HEK293 (cell line): Measurements from ENCODE around the gene TLX3.

Experiments used
- CTCF ChIA-PET: fragments of 350-600 bp; formaldehyde crosslinking; extraction: SDS; loops from one replicate; lab custom pipeline; 2021; ENCODE audit warnings: antibody characterized with exemption; lab: Yijun Ruan, JAX
- POLR2A ChIA-PET: fragments of 300-600 bp; formaldehyde crosslinking; extraction: SDS; loops from one replicate; lab custom pipeline; 2020; ENCODE audit warnings: antibody characterized with exemption, inconsistent platforms; lab: Yijun Ruan, JAX
- H3K27ac ChIP-seq: fragments of 200-500 bp; sonication (Bioruptor generic); 2 replicates; pipeline ENCODE4 v1.5.1; 2014; ENCODE audit warnings: low read depth, low read length, control low read depth, inconsistent platforms; ENCODE audit errors: extremely low read depth
- H3K36me3 ChIP-seq, 2 experiments: fragments of 200-500 bp in 1 of 2; sonication (Bioruptor generic) in 1 of 2; 1 replicate in 1 of 2; 2 replicates in 1 of 2; pipeline ENCODE4 v1.5.1; 2014 to 2017; ENCODE audit warnings: inconsistent platforms in 2 of 2, low read length in 2 of 2; ENCODE audit not compliant: control insufficient read depth in 2 of 2, insufficient read depth in 1 of 2
- H3K4me1 ChIP-seq: fragments of 200-500 bp; sonication (Bioruptor generic); 2 replicates; pipeline ENCODE4 v1.5.1; 2014; ENCODE audit warnings: mild to moderate bottlenecking, low read length, inconsistent platforms; ENCODE audit not compliant: control insufficient read depth, insufficient read depth
- H3K4me3 ChIP-seq: 2 replicates; pipeline ENCODE4 v1.5.1; 2011; ENCODE audit warnings: low read depth, mild to moderate bottlenecking, control low read depth, low read length, moderate library complexity
- H3K9me3 ChIP-seq: fragments of 200-500 bp; sonication (Bioruptor generic); 2 replicates; pipeline ENCODE4 v1.5.1; 2014; ENCODE audit warnings: low read depth, low read length, inconsistent platforms; ENCODE audit not compliant: control insufficient read depth, insufficient read depth
- GFI1B ChIP-seq: fragments of 450-650 bp; formaldehyde crosslinking; IDR thresholded peaks from 2 replicates; pipeline ENCODE4 v1.5.1; 2016; ENCODE audit warnings: missing biosample characterization, missing genetic modification characterization
- HIC1 ChIP-seq: fragments of 450-650 bp; formaldehyde crosslinking; IDR thresholded peaks from 2 replicates; pipeline ENCODE4 v1.5.1; 2016; ENCODE audit warnings: missing biosample characterization, missing genetic modification characterization
- HOXA7 ChIP-seq: sonication (generic); formaldehyde crosslinking; IDR thresholded peaks from 2 replicates; pipeline ENCODE4 v1.8.1; 2022; ENCODE audit warnings: missing genetic modification reagents, borderline replicate concordance
- KLF16 ChIP-seq: fragments of 450-650 bp; formaldehyde crosslinking; IDR thresholded peaks from 2 replicates; pipeline ENCODE4 v1.5.1; 2017; ENCODE audit warnings: missing biosample characterization, missing genetic modification characterization
- KLF17 ChIP-seq: fragments of 450-650 bp; formaldehyde crosslinking; IDR thresholded peaks from 2 replicates; pipeline ENCODE4 v1.5.1; 2016; ENCODE audit warnings: missing biosample characterization, missing genetic modification characterization
- KLF9 ChIP-seq: fragments of 450-650 bp; formaldehyde crosslinking; IDR thresholded peaks from 2 replicates; pipeline ENCODE4 v1.5.1; 2016; ENCODE audit warnings: missing biosample characterization, missing genetic modification characterization, low read depth
- ZBTB44 ChIP-seq: fragments of 450-650 bp; IDR thresholded peaks from 2 replicates; pipeline ENCODE4 v1.5.1; 2018; ENCODE audit warnings: missing biosample characterization, mild to moderate bottlenecking, missing genetic modification characterization
- ZBTB6 ChIP-seq: fragments of 450-650 bp; formaldehyde crosslinking; IDR thresholded peaks from 2 replicates; pipeline ENCODE4 v1.5.1; 2017; ENCODE audit warnings: missing biosample characterization, missing genetic modification characterization
- ZEB2 ChIP-seq: fragments of 450-650 bp; formaldehyde crosslinking; IDR thresholded peaks from 2 replicates; pipeline ENCODE4 v1.5.1; 2016; ENCODE audit warnings: missing biosample characterization, missing genetic modification characterization
- ZFP37 ChIP-seq: fragments of 450-650 bp; formaldehyde crosslinking; IDR thresholded peaks from 2 replicates; pipeline ENCODE4 v1.5.1; 2016; ENCODE audit warnings: missing biosample characterization, missing genetic modification characterization
- ZFP41 ChIP-seq: fragments of 450-650 bp; formaldehyde crosslinking; IDR thresholded peaks from 2 replicates; pipeline ENCODE4 v1.5.1; 2016; ENCODE audit warnings: missing biosample characterization, missing genetic modification characterization, borderline replicate concordance
- ZNF146 ChIP-seq: fragments of 450-650 bp; formaldehyde crosslinking; IDR thresholded peaks from 2 replicates; pipeline ENCODE4 v1.5.1; 2016; ENCODE audit warnings: missing biosample characterization, missing genetic modification characterization
- ZNF174 ChIP-seq: fragments of 450-650 bp; formaldehyde crosslinking; IDR thresholded peaks from 2 replicates; pipeline ENCODE4 v1.5.0; 2017; ENCODE audit warnings: missing biosample characterization, mild to moderate bottlenecking, missing genetic modification characterization
- ZNF184 ChIP-seq: fragments of 450-650 bp; IDR thresholded peaks from 2 replicates; pipeline ENCODE4 v1.5.1; 2018; ENCODE audit warnings: missing biosample characterization, mild to moderate bottlenecking, missing genetic modification characterization
- ZNF19 ChIP-seq: fragments of 450-650 bp; formaldehyde crosslinking; IDR thresholded peaks from 2 replicates; pipeline ENCODE4; 2016; ENCODE audit warnings: missing biosample characterization, missing genetic modification characterization, low read depth
- ZNF221 ChIP-seq: fragments of 450-650 bp; formaldehyde crosslinking; IDR thresholded peaks from 2 replicates; pipeline ENCODE4 v1.5.1; 2017; ENCODE audit warnings: missing biosample characterization, missing genetic modification characterization, borderline replicate concordance
- ZNF426 ChIP-seq: fragments of 450-650 bp; formaldehyde crosslinking; IDR thresholded peaks from 2 replicates; pipeline ENCODE4 v1.5.1; 2017; ENCODE audit warnings: missing biosample characterization, missing genetic modification characterization, mild to moderate bottlenecking, inconsistent platforms, moderate library complexity
- ZNF473 ChIP-seq: fragments of 450-650 bp; formaldehyde crosslinking; IDR thresholded peaks from 2 replicates; pipeline ENCODE4 v1.5.1; 2017; ENCODE audit warnings: missing biosample characterization, missing genetic modification characterization
- ZNF488 ChIP-seq: fragments of 450-650 bp; formaldehyde crosslinking; IDR thresholded peaks from 2 replicates; pipeline ENCODE4 v1.5.1; 2016; ENCODE audit warnings: missing biosample characterization, missing genetic modification characterization
- ZNF529 ChIP-seq: fragments of 450-650 bp; formaldehyde crosslinking; IDR thresholded peaks from 2 replicates; pipeline ENCODE4 v1.5.1; 2017; ENCODE audit warnings: missing genetic modification characterization, missing biosample characterization; ENCODE audit not compliant: insufficient replicate concordance
- ZNF555 ChIP-seq: fragments of 450-650 bp; formaldehyde crosslinking; conservative IDR thresholded peaks from 2 replicates; pipeline ENCODE4 v1.5.1; 2017; ENCODE audit warnings: missing biosample characterization, mild to moderate bottlenecking, missing genetic modification characterization, inconsistent platforms
- ZNF621 ChIP-seq: fragments of 450-650 bp; formaldehyde crosslinking; IDR thresholded peaks from 2 replicates; pipeline ENCODE4 v1.5.1; 2017; ENCODE audit warnings: missing biosample characterization, missing genetic modification characterization
- ZNF654 ChIP-seq: fragments of 450-650 bp; formaldehyde crosslinking; IDR thresholded peaks from 2 replicates; pipeline ENCODE4 v1.5.1; 2016; ENCODE audit warnings: low read depth, missing biosample characterization, missing genetic modification characterization
- ZNF664 ChIP-seq: fragments of 450-650 bp; formaldehyde crosslinking; IDR thresholded peaks from 2 replicates; pipeline ENCODE4 v1.5.1; 2016; ENCODE audit warnings: missing biosample characterization, missing genetic modification characterization
- ZNF704 ChIP-seq: fragments of 450-650 bp; formaldehyde crosslinking; IDR thresholded peaks from 2 replicates; pipeline ENCODE4 v1.5.1; 2016; ENCODE audit warnings: missing biosample characterization, missing genetic modification characterization
- ZNF76 ChIP-seq: fragments of 450-650 bp; formaldehyde crosslinking; IDR thresholded peaks from 2 replicates; pipeline ENCODE4; 2016; ENCODE audit warnings: low read depth, missing biosample characterization, missing genetic modification characterization, borderline replicate concordance

TLX3 gene

GRCh38 chr5:171268700-171269620, 40.1 kb upstream of the TLX3 start (continued):
- TF ChIP-seq KLF17, result no peak
- TF ChIP-seq ZNF704 (tag by site-specific recombination), result no peak
- 0 out of 2 replicates have a peak, but pooled peaks have one; percentile 27 for TF ChIP-seq HIC1 (tag by site-specific recombination)

- no peak overlapping the region for H3K4me3 ChIP-seq
- peaks cover 3% of the 10 kb centered on the region for H3K4me1 ChIP-seq
- ChIA-PET POLR2A (no interaction called here), CTCF (interaction anchor here (0.6 to 0.7 kb wide), 3 partner anchors 73 to 1178 kb away, joined by 3 read pairs; no protein-coding TSS in a partner anchor)
- H3K27ac ChIP-seq, result no peak overlapping the region
- H3K9me3 ChIP-seq, result no peaks in the 10 kb centered on the region
- H3K36me3 ChIP-seq, result no peaks in the 10 kb centered on the region
- no peak for TF ChIP-seq ZNF654 (tag by site-specific recombination)
- TF ChIP-seq KLF16 (tag by site-specific recombination), result peak; percentile 43; the same call in 1 of the 2 replicates
- TF ChIP-seq KLF9 (tag by site-specific recombination), result no peak
- TF ChIP-seq GFI1B (tag by site-specific recombination), result no peak
- no peak for TF ChIP-seq HOXA7 (CRISPR knock-in tag)
- TF ChIP-seq ZNF555 (tag by site-specific recombination), result no peak
- TF ChIP-seq ZNF146, result no peak
- TF ChIP-seq ZNF529 (tag by site-specific recombination), result no peak
- no peak for TF ChIP-seq ZEB2 (tag by site-specific recombination)
- no peak for TF ChIP-seq ZFP37 (tag by site-specific recombination)
- no peak for TF ChIP-seq ZFP41 (tag by site-specific recombination)
- no peak for TF ChIP-seq ZNF621 (tag by site-specific recombination)
- TF ChIP-seq ZBTB44 (tag by site-specific recombination), result peak; percentile 76
- no peak for TF ChIP-seq ZNF184 (tag by site-specific recombination)
- no peak; the same call in 1 of the 2 replicates for TF ChIP-seq ZNF76 (tag by site-specific recombination)
- TF ChIP-seq ZNF664 (tag by site-specific recombination), result no peak
- no peak for TF ChIP-seq ZNF221
- TF ChIP-seq ZNF488 (tag by site-specific recombination), result peak; percentile 51; the same call in 1 of the 2 replicates
- no peak for TF ChIP-seq ZNF174 (tag by site-specific recombination)
- TF ChIP-seq ZNF426 (tag by site-specific recombination), result no peak
- no peak for TF ChIP-seq ZNF19
- no peak for TF ChIP-seq ZNF473 (tag by site-specific recombination)
- no peak for TF ChIP-seq ZBTB6 (tag by site-specific recombination)
These were observed 39.3 kb upstream of the TLX3 start for GRCh38 chr5:171269717-171270116.
